Esophagus squamous epithelium (tissue), 5 donors: ENCODE data around the gene KIF21B. TPM values are rescaled to one million over a fixed set of nuclear protein-coding genes. Genes with fewer than 3 reads are reported as not detected.

ENCODE experiments used
- DNase-seq: peaks from one replicate; lab custom pipeline; 2025; lab: John Stamatoyannopoulos, UW
- H3K27ac ChIP-seq, 4 donors: fragments of 200-600 bp; sonication (generic); one replicate each; pipeline ENCODE4 v1.5.1; 2016 to 2019; ENCODE audit warnings: mild to moderate bottlenecking in 1 of 4
- H3K27me3 ChIP-seq, 4 donors: fragments of 200-600 bp; sonication (generic); 1 replicate in 3 of 4; 2 replicates in 1 of 4; pipeline versions ENCODE4 v1.5.1 to v1.6.0; 2017 to 2021; ENCODE audit warnings: antibody characterized with exemption in 1 of 4
- H3K36me3 ChIP-seq, 3 donors: fragments of 200-600 bp; sonication (generic); one replicate each; pipeline ENCODE4 v1.5.1; 2016 to 2019
- H3K4me1 ChIP-seq, 3 donors: fragments of 200-600 bp; sonication (generic); one replicate each; pipeline ENCODE4 v1.5.1; 2017 to 2019
- H3K4me3 ChIP-seq, 4 donors: fragments of 200-600 bp; sonication (generic); 1 replicate in 3 of 4; 2 replicates in 1 of 4; pipeline ENCODE4 v1.5.1; 2016 to 2019; ENCODE audit warnings: mild to moderate bottlenecking in 2 of 4, moderate library complexity in 1 of 4
- H3K9me3 ChIP-seq, 3 donors: fragments of 200-600 bp; sonication (generic); one replicate each; pipeline ENCODE4 v1.5.1; 2016 to 2019
- POLR2A ChIP-seq, 4 donors: fragments of 450-650 bp; IDR thresholded peaks; one replicate each; pipeline ENCODE4 v1.6.1; 2017; ENCODE audit warnings: antibody characterized with exemption in 4 of 4, mild to moderate bottlenecking in 4 of 4, moderate library complexity in 3 of 4
- WGBS, 2 donors: methylation state at CpG; one replicate each; pipeline ENCODE4 v1.1.5; 2018; 5-methylcytosine and 5-hydroxymethylcytosine counted together
- intact Hi-C: fragments of 100-400 bp; cut with DNase I; formaldehyde crosslinking; loops from one replicate; pipeline ENCODE4 v1.15.0; 2022
- total RNA-seq, 4 donors: library from RNA; depleted of rRNA; stranded (reverse); fragments of >200 nt; gene quantifications; one replicate each; pipeline ENCODE4 v1.1.0, GENCODE V29; 2016
- TF ChIP-seq, protein P1 (sequence below), 6 experiments: fragments of 450-650 bp in 4 of 6; fragments of 200-600 bp in 2 of 6; sonication (generic) in 2 of 6; IDR thresholded peaks; one replicate each; pipeline ENCODE4 v1.5.1; 2016 to 2019; ENCODE audit warnings: antibody characterized with exemption in 6 of 6, mild to moderate bottlenecking in 4 of 6, moderate library complexity in 4 of 6
- donor health status: DM: yes; HTN: yes; CAD: no.

The KIF21B gene
- total RNA-seq, 4 donors from 2014 or later = 0.53 to 2.1 (median 1.0) TPM

DNA sequence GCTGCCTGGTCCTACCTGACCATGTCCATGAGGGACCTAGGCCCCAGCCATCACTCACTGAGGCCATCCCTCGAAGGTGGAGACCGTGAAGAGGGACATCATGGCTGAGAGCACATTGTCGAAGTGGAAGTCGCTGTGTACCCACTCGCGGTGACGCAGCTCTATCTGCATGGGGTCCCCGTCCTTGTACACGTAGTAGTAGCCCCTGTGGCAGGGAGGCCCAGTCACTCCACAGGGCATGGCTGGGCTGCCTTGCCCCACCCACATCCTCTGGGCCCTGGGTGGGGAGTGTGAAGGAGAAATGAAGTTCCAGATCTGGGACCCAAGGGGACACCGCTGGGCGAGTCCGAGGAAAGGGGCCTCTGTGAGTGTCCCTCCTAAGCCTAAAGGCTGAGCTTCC, 38.4 kb upstream of the KIF21B start:
- DNase-seq = no peak
- TF ChIP-seq POLR2A (IDR thresholded peaks at IDR 0.05) = no peak
- TF ChIP-seq, protein P1, sequence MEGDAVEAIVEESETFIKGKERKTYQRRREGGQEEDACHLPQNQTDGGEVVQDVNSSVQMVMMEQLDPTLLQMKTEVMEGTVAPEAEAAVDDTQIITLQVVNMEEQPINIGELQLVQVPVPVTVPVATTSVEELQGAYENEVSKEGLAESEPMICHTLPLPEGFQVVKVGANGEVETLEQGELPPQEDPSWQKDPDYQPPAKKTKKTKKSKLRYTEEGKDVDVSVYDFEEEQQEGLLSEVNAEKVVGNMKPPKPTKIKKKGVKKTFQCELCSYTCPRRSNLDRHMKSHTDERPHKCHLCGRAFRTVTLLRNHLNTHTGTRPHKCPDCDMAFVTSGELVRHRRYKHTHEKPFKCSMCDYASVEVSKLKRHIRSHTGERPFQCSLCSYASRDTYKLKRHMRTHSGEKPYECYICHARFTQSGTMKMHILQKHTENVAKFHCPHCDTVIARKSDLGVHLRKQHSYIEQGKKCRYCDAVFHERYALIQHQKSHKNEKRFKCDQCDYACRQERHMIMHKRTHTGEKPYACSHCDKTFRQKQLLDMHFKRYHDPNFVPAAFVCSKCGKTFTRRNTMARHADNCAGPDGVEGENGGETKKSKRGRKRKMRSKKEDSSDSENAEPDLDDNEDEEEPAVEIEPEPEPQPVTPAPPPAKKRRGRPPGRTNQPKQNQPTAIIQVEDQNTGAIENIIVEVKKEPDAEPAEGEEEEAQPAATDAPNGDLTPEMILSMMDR (IDR thresholded peaks at IDR 0.05) = no peak
- H3K27me3 ChIP-seq = peaks cover 0 to 24% (median 0%) of the 10 kb centered on the region in 4 donors
- H3K4me3 ChIP-seq = no peak overlapping the region
- H3K9me3 ChIP-seq = no peaks in the 10 kb centered on the region
- 93 to 100% methylated on average over 3 of the region's 12 CpGs for WGBS, 2 donors
- H3K36me3 ChIP-seq = no peaks in the 10 kb centered on the region
- intact Hi-C loops = no loop called here
- H3K4me1 ChIP-seq = peaks cover 0 to 14% (median 0%) of the 10 kb centered on the region in 3 donors
- H3K27ac ChIP-seq = no peak overlapping the region

DNA sequence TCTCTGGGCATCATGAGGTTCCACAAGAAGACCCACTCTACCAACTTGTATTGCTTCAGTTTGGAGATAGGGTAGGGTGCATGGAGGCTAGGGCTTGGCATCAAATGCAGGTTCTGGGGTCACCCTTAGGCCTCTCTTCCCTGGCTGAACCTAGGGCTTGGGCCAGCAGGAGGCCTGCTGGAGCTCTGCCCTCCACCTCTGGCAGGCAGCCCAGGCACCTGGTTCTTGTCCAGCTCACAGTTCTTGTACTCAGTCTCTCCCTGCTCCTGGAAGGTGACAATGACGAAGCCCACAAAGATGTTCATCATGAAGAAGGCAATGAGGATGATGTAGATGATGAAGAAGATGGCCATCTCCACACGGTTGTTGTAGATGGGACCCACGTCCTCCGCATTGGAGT, 37.5 kb upstream of the KIF21B start:
- H3K27me3 ChIP-seq = peaks cover 0 to 15% (median 0%) of the 10 kb centered on the region in 4 donors
- DNase-seq = no peak
- 83 to 96% methylated on average over 3 to 4 of the region's 4 CpGs for WGBS, 2 donors
- H3K27ac ChIP-seq = no peak overlapping the region
- H3K4me3 ChIP-seq = no peak overlapping the region
- peaks cover 0 to 20% (median 0%) of the 10 kb centered on the region in 3 donors for H3K4me1 ChIP-seq
- intact Hi-C loops = no loop called here
- H3K36me3 ChIP-seq = no peaks in the 10 kb centered on the region
- H3K9me3 ChIP-seq = no peaks in the 10 kb centered on the region
- TF ChIP-seq, protein P1 (IDR thresholded peaks at IDR 0.05) = no peak
- TF ChIP-seq POLR2A (IDR thresholded peaks at IDR 0.05) = no peak

DNA sequence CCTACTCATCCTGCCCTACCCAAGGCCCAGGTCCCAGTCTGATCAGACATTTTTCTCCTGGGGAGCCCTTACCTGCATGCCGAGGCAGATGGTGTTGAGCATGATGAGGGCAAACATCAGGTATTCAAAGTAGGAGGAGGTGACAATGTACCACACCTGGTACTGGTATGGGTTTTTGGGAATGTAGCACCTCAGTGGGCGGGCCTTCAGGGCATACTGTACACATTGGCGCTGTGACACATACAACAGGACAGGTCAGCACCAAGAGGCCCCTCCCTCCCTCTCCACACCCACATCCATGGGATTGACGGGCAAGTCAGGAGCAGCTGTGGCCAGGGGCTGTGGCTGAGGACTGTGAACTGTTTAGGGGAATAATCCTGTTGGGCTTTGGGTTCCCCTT, 37.1 kb upstream of the KIF21B start:
- TF ChIP-seq, protein P1 (IDR thresholded peaks at IDR 0.05) = no peak
- TF ChIP-seq POLR2A (IDR thresholded peaks at IDR 0.05) = no peak
- Histone ChIP-seq H3K4me3 (no peak overlapping the region), H3K36me3 (no peaks in the 10 kb centered on the region), H3K27ac (no peak overlapping the region), H3K4me1 (peaks cover 0 to 21% (median 0%) of the 10 kb centered on the region in 3 donors), H3K27me3 (peaks cover 0 to 11% (median 0%) of the 10 kb centered on the region in 4 donors), H3K9me3 (no peaks in the 10 kb centered on the region)
- WGBS, 2 donors = 89% methylated on average over 3 to 4 of the region's 4 CpGs
- intact Hi-C loops = no loop called here
- no peak for DNase-seq

DNA sequence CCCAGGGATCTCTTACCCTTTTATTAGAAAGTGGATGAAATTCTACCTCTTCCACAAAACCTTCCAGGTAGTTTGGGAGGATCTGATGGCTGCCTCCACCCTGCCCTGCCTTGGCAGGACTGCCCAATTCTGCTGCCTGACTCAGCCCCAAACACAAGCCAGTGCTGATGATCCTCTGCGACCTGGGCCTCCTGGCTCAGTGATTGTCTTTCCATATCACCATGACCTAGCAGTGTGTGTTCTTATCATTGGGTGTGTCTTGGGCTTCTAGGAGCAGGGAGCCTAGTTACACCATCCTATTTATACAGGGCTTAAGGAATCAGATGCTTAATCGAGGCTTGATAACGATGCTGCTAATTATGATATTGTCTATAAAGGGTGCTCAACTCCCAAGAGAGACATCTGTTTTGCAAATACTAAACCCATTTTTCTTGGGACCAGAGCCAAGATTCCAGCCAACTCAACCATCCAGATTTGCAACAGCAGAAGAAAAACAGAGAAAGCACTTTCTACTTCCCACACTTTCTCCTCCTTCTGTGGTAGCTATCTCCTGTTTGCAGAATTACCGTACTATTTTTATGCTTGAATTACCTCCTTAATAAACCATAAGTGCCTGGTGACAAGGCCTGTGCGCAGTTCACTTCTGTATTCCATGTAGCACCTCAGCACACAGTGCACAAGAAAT, 36.5 kb upstream of the KIF21B start:
- WGBS, 2 donors = 67 to 69% methylated on average over 5 of the region's 5 CpGs
- intact Hi-C loops = no loop called here
- no peak for DNase-seq
- Histone ChIP-seq H3K4me1 (peaks cover 0 to 24% (median 0%) of the 10 kb centered on the region in 3 donors), H3K4me3 (no peak overlapping the region), H3K9me3 (no peaks in the 10 kb centered on the region), H3K27me3 (peaks cover 0 to 10% (median 0%) of the 10 kb centered on the region in 4 donors), H3K36me3 (no peaks in the 10 kb centered on the region), H3K27ac (no peak overlapping the region)
- TF ChIP-seq, protein P1 (IDR thresholded peaks at IDR 0.05) = no peak
- TF ChIP-seq POLR2A (IDR thresholded peaks at IDR 0.05) = no peak

DNA sequence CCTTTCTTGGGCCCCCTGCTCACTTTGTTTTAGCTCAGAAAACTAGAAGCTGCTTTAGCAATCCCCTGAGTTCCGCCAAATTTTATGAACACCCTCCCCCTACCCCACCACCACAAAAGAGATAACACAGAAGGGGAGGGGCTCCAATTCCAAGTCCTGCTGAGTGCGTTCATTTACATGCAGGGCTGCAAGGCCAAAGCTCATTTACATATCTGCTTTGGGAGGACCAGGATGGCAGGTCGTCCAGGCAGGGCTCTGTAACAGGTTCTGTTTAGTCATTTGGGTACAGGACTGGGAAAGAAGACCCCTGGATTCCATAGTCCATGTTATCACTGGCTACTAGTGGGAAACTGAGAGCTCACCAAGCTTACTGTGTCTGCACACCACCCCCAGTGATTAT, 35.9 kb upstream of the KIF21B start:
- H3K4me1 ChIP-seq = peaks cover 0 to 24% (median 2%) of the 10 kb centered on the region in 3 donors
- DNase-seq = no peak
- TF ChIP-seq POLR2A (IDR thresholded peaks at IDR 0.05) = no peak
- TF ChIP-seq, protein P1 (IDR thresholded peaks at IDR 0.05) = no peak
- 82 to 100% methylated on average over 1 to 3 of the region's 3 CpGs for WGBS, 2 donors
- no peak overlapping the region for H3K4me3 ChIP-seq
- H3K9me3 ChIP-seq = no peaks in the 10 kb centered on the region
- no peak overlapping the region for H3K27ac ChIP-seq
- peaks cover 0 to 10% (median 0%) of the 10 kb centered on the region in 4 donors for H3K27me3 ChIP-seq
- H3K36me3 ChIP-seq = no peaks in the 10 kb centered on the region
- intact Hi-C loops = no loop called here
